Heart left ventricle (tissue), 13 donors: ENCODE data around the gene TSC2.
"Not testable (repeated sequence)": the region's sequence is repeated elsewhere in the genome, so short reads cannot be mapped to it uniquely, and the experiment has no call there.

ENCODE experiments used
- CTCF ChIP-seq, 12 donors: fragments of 200-600 bp; sonication (generic) in 4 of 12; IDR thresholded peaks; one replicate each; pipeline versions ENCODE4 v1.5.0 to v1.8.0; 2018 to 2022; ENCODE audit warnings: antibody characterized with exemption in 12 of 12, mild to moderate bottlenecking in 5 of 12
- POLR2A ChIP-seq, 2 donors: fragments of 450-650 bp; IDR thresholded peaks; one replicate each; pipeline ENCODE4 v1.6.1; 2017; ENCODE audit warnings: antibody characterized with exemption in 2 of 2, mild to moderate bottlenecking in 2 of 2, moderate library complexity in 2 of 2
- donor health status: ischemic (EF 13 %, LVEDD 7.1; RV severe dilation, severe dysfunction).
- donor health status: DM: no; HTN: yes; CAD: no.
- donor health status: DM: no; HTN: no; CAD: no.
- donor health status: ischemic (EF 25% LVEDD 6.9; RV normal size, moderate dysfunction).
- donor health status: ischemic (EF 25% LVEDD 5.7; RV mildly dilated, moderate dysfunction).
- donor health status: ischemic (EF 35%, LVEDD 5.7; RV mildly dilated, moderate dysfunction).
- donor health status: nonischemic (EF 11% LVEDD 7.7; RV severe dilation, severe dysfunction).
- donor health status: DM: yes; HTN: yes; CAD: no.
- donor health status: PGD.
- donor health status: ischemic (EF 29% LVEDD 5.4; RV normal size, mild dysfunction).
- donor health status: nonischemic (EF 23%, LVEDD 6.1; RV moderate dilation, normal function).

- not testable (repeated sequence) for TF ChIP-seq CTCF, POLR2A (IDR thresholded peaks at IDR 0.05)
Observed at GRCh38 chr16:2033909-2034695, 13.7 kb upstream of the TSC2 start.
